Measurements from ENCODE around the gene ATOH8.

The ATOH8 gene

DNA sequence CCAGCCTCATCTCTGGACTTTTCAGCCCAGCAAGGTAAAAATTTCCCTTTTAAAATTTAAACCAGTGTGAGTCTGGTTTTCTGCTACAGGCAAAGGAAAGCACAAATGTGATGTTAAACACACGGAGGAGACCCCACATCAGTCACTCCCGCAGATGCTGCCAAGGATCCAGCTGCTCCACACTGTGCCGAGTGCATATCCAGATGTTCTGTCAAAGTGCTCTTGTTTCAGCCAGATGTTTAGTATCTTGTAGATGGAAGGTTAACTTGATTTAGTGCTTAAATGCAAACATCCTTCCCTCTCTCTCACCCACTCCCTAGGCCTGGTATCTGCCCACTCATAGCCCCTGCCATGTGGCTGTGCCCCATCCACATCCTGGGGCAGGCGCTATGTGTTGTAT is 15.8 kb upstream of the ATOH8 start:
- no peak for DNase-seq

DNA sequence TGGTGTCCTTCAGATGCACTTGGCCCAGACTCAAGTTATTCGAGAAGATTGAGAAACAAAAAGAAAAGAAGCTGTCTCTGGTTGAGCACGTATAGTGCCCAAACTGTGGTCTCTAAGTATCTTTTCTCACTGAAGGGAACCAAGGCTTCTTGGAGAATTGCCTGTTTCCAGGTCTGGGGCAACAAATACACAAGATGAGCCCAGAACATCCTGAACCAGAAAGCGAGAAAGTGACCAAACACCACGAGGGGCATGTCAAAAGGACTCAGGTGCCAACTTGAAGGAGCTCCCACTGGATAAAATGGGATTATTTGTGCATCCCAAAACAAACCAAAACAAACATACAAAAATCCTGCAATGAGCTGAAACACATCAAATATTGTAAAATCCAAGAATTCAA is 13.6 kb upstream of the ATOH8 start:
- DNase-seq = no peak

DNA sequence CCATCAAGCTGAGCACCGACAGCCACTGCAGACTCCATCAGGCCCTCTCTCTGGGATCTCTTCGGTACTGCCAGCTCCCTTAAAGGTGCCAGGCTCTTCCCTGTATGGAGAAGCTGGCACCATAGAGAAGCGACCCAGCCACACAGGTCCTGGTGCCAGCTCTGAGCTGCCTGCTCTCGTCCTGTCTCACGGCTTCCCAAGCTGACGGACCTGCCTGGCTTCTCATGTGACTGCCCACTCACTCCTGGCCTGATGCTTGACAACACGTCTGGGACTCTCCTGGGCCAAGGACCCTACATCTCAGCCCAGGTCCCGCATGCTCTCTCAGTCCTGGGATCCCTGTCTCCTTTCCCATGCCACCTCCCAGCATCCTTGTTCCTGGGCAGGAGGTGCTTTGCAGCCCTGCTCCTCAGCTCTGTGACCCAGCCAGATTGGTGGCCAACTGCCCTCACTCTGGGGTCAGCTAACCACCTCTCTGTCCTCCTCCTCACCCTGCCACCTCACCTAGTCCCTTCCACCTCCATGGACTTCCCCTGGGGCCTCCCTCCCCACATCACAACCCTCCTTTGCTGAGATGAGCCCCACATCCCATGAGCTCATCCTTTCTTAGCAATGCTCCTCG is 12.5 kb upstream of the ATOH8 start:
- DNase-seq = no peak

DNA sequence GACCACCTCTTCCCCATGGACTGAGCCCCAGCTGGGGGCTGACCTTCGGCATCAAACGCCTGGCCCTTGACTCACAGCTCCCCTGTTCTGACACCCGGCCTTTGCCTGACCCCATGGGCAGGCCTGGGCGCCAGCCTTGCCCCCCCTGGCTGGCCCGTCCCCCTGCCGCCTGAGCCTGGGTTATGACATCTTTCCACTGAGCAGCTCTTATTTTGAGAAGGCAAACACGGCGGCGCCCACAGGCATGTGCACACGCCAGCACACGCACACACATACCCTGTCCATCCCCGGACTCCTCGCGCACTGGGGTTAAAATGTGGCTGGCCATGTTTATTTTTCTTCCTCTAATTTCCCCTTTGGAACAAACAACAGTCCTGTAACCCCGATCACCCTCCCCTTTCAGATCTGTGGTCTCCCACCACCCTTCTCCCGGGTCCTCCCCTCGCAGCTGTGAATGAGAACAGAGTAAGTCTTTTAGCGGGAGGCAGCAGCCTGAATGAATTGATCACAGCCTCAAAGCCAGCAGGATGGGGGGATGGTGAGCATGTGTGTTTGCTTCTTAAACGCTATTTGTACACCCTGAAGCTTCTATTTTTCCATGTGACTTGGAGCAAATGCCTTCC is 11.8 kb upstream of the ATOH8 start:
- DNase-seq = no peak

DNA sequence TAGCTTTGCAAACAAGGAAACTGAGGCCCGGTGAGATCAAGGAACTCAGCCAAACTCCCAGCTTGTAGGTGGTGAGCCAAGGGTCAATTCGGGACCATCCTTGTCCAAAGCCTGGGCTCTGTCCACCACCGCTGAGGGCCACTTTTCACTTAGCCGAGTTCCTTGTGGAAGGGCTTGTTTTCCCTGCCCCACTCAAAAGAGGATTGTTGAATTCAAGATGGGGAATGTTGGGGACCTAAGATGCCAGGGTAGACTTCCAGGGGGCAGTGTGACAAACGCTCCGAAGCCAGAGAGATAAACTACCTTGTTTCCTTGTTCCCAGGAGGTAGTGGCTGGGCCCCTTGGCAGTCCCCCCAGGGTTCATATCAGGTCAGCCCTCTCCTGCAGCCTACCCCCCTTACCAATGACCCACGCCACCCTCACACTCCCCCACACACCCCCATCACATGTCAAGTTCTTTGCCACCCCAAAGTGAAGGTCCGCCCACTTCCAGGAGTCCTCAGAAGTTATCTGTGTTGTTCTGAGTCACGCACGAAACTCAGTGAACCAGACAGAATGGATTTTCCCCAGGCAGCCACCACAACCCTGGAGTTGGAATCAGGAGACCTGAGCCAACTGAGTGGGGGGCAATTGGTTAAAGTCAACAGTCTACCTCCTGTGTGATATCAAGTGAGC is 10.3 kb upstream of the ATOH8 start:
- no peak for DNase-seq

- no peak for DNase-seq
Measured at GRCh38 chr2:85744055-85744454, 9.7 kb upstream of the ATOH8 start.

DNA sequence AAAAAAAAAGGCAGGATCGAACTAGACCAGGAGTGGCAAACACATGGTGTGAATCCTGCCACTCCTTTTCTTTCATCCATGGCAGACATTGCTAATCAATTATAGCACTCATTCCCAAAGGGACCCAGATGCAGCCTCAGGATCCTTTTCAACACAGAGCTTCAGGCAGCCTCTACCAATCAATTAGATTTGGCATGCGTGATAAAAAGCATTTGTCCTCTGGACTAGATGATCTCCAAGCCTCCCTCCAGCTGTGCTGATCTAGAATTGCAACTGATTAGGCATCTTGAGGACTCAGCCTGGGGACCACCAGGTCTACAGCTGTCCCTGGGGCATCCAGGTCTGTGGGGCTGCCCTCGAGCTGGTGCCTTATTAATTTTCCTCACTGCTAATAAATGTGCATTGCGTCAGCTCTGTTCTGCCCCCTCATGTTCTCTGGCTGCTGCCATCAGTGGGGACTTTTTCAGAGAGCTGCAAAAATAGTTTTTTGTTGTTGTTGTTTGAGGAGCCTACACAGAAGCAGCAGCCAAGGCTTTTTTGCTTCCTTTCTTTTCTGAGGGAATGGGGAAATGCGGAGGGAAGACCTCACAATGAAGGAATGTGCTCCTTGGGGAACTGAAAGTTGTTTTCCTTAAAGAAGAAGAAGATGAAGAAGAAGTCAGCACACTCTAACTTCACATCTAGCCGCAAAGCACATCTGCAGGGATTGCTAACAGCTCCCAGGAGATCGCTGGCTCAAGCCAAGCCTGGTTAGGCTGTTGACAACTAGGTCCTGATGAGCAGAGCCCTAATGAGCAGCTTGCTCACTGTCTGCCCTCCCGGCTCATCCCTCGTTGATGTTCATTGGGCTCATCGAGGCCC is 8.8 kb upstream of the ATOH8 start:
- DNase-seq = no peak

DNA sequence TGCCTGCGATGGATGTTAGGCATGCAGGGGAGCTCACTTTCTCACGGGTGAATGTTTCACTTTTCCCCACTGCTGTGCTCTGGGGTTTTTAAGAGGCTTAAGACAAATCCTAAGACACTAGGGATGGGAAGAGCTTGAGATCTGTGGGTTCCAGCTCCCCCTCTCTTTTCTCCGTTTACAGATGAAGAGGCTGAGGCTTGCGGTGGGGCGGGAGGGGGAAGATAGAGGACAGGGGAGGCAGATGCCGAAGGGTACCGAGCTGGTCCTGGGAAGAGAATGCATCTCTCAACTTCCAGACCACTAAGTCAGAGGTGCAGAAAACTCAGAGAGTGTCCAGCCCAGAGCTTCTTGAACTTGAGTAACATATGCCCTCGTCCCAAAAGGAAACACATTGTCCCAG is 8.2 kb upstream of the ATOH8 start:
- DNase-seq = no peak

- no peak for DNase-seq
Measured at GRCh38 chr2:85746321-85747004, 7.3 kb upstream of the ATOH8 start.

GRCh38 chr2:85747441-85747840 is 6.3 kb upstream of the ATOH8 start:
- no peak for DNase-seq

DNA sequence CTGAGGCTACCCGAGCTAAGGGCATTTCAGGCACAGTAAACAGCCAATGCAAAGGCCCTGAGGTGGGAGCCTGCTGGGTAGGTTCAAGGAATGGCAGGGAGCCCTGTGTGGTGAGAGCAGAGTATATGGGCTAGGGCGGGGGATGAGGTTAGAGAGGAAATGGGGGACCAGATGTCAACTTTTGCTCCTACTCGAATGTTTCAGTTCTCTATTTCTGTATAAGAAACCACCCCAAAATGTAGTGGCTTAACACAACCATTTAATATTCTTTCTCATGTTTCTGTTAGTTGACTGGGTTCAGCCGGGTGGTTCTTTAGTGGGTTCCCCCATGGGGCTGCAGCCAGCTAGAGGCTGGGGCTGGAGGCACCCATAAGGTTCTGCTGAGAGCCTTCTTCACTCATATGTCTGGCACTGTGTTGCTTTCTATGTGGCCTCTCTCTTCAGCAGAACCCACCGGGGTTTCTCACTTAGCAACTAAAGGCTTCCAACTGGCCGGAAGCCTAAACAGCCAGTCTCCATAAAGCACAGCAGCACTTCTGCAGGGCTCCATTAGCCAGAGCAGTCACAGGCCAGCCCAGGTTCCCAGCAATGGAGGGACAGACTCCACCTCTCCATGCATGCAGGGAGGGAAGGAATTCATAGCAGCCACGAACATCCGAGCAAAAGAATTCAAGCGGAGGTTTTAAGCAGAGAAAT is 5.6 kb upstream of the ATOH8 start:
- DNase-seq = no peak

DNA sequence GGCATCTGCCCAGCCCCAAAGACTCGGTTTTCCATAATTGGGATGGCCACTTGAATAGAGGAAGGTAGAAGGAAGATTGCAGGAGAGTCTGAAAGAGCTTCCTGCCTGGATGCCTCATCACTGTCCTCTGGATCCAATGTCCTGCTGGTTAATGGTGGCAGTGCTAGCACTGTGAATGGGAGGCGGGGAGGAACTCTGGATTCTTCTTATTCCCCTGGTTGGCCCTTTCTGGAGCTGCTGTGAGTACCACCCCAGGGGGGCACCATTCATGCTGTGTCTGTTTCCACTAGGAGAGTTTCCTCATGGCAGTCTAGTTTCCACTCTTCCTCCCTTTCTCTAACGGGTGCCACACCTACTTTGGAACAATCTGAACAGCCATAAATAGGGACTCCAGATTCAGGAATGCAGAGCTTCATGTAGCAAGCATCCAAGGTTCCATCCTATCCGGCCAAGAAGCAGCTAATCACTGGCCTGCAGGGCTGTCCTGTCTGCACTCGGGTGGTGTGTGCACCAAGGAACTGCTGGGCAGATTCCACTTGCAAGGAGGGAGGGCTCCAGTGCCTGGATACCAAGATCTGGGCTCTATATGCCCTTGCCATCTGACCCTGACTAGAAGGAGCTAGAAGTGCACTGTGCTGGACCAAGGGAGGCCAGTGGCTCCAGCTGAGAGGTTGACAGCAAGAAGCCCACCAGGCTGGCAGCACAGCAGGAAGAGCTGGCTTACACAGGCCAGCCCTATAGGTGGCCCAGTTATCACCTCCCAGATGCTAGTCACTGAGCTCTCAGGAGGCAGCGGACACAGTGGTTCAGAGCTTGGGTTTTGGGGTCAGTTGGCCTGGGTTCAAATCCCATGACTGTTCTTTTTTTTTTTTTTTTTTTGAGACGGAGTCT is 4.6 kb upstream of the ATOH8 start:
- DNase-seq = no peak

DNA sequence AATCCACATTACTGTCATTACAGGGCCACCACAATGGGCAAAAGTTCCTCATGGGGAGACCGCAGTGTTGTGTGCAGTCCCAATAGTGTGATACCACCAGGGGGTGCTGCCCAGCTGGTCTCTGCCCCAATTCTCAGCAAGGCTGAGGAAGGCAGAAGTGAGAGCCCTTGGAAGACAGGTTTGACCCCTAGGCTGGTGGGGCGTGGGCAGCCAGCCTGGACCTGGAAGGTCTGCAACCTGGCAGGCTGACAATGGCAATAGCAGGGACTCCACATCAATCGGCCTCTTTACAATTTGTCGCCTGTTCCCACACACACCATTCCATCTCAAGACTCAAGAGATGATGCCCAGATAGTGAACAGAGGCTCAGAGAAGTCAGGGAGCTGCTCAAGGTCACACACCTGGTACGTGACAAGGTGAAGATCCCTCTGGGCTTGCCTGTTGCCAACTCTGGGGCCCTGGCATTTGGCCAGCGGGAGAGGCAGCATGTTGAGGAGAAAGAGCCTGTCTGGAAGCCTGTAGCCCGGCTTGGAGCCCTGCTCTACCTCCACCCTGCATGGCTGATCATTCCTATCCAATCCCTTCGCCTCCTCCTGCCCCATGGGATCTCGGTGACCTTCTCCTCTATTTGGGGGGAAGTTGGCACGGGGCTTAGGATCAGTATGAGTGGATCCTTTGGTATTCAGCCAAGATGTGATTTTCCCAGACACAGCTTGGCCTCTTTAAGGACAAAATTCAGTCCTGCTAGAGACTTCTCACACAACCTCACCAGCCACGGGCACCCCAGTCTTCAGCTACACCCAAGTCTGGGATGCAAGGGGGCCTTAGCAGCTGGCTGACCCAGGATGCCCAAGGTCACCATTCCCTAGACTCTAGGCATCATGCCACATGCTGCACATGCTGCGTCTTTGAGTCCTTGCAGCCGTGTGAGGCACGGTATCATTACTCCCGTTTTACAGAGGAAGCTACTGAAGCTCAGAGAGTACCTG is 2.9 kb upstream of the ATOH8 start:
- peak; percentile 40 for DNase-seq

GRCh38 chr2:85751627-85752026 is 2.2 kb upstream of the ATOH8 start:
- DNase-seq = no peak

GRCh38 chr2:85753035-85753524 is 711 bp upstream of the ATOH8 start:
- no peak for DNase-seq

- DNase-seq = peak; percentile 24
Measured at GRCh38 chr2:85754313-85755095, 713 bp downstream of the ATOH8 start.

DNA sequence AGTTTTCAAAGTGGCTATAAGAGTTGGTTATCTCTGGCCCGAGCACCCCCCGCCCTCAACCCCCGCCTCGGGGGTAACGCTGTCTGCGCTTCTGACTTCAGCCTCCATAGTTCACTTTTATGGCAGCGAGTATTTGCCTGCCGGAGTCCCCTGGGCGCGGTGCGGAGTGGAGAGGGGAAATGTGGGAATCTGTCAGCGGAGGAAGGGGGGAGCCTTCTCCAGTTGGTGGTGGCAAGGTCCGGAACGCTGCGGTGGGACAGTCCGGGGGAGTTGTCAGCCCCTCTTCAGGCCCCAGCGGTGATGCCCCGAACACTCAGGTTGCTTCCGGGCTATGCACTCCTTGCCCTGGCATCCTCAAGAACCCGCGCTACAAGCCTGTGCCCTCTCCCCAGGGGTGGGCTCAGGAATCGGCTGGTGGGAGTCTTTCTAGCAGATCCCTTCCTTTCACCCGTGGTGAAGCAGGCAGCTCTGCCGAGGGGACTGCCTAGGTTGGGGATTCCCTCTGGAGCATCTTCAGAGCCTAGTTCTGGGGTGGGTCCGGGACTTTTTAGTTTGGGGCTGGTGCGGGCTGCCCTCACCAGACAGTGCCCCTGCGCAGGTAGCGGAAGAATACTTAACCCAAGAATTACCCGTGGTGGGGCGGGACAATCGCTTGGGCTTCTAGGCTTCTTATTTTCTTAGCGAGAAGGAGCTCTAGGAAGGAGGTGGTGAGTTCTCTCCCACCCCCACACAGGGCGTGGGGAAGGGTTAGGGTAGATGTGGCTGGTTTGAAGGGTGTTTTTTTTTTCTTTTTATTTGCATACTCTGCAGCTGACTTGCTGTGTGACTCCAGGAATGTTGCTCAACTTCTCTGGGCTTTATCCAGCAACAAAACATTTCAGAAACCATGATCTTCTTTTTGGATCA is 1.6 kb downstream of the ATOH8 start:
- DNase-seq = no peak

- DNase-seq = no peak
Measured at GRCh38 chr2:85756195-85756594, 2.4 kb downstream of the ATOH8 start.

Data from stimulated activated CD4-positive, alpha-beta T cell treated with anti-CD3 and anti-CD28 coated beads, Interleukin-1b, Interleukin-23, amount 100 ng/mL, for 48 hours (primary cell).